Endothelial cell (in vitro differentiated cells): ENCODE measurements around the gene PPP2R3B. TPM values are rescaled to one million over a fixed set of nuclear protein-coding genes. Genes with fewer than 3 reads are reported as not detected.

Source experiments
- DNase-seq: peaks from one replicate; pipeline ENCODE4 v3.0.0; 2021; ENCODE audit warnings: low spot score
- H3K27ac Mint-ChIP-seq: one replicate; pipeline ENCODE4 v1.8.0; 2021; ENCODE audit warnings: mixed read lengths, inconsistent platforms; ENCODE audit not compliant: unreplicated experiment
- H3K27me3 Mint-ChIP-seq: one replicate; pipeline ENCODE4 v1.8.0; 2021; ENCODE audit warnings: mild to moderate bottlenecking, moderate library complexity, mixed read lengths, inconsistent platforms; ENCODE audit not compliant: unreplicated experiment
- H3K36me3 Mint-ChIP-seq: one replicate; pipeline ENCODE4 v1.8.0; 2021; ENCODE audit warnings: mild to moderate bottlenecking, low read depth, mixed read lengths, inconsistent platforms; ENCODE audit not compliant: unreplicated experiment
- H3K4me1 Mint-ChIP-seq: one replicate; pipeline ENCODE4 v1.8.0; 2021; ENCODE audit warnings: mild to moderate bottlenecking, mixed read lengths, inconsistent platforms; ENCODE audit not compliant: unreplicated experiment
- H3K4me3 Mint-ChIP-seq: one replicate; pipeline ENCODE4 v1.8.0; 2021; ENCODE audit warnings: mild to moderate bottlenecking, mixed read lengths, inconsistent platforms; ENCODE audit not compliant: unreplicated experiment
- H3K9me3 Mint-ChIP-seq: one replicate; pipeline ENCODE4 v1.8.0; 2021; ENCODE audit warnings: mixed read lengths, inconsistent platforms; ENCODE audit not compliant: unreplicated experiment
- total RNA-seq: library from RNA; stranded (reverse); fragmentation: NEBNext Ultra II Directional; extraction: Animal tissue kit (Norgen Biotek cat#: 25700); gene quantifications from one replicate; pipeline ENCODE4 v1.2.1, GENCODE V29; 2021; ENCODE audit not compliant: unreplicated experiment
- TF ChIP-seq, protein P1 (sequence below): fragments of 200-600 bp; sonication (generic); IDR thresholded peaks from one replicate; pipeline ENCODE4 v1.5.0; 2021; ENCODE audit warnings: antibody characterized with exemption; ENCODE audit not compliant: unreplicated experiment

The PPP2R3B gene
- total RNA-seq, 1 donor from 2014 or later, result 44.0 TPM

DNA sequence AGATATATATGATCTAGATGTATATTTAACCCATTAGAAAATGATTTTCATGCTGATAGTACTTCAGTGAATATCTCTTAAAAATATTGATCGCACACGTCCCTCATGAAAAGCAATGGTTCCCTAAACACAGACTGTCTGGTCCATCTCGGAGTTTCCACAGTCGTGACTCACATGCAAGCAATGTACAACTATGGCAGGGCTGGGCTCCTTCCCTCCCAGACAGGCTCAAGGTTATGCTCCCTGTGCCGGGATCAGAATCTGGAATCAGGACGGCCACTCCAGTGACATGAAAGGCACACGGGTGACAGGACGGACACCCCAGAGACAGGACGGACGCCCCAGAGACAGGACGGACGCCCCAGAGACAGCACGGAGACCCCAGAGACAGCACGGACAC is 40.2 kb upstream of the PPP2R3B start:
- no peak overlapping the region for H3K4me3 Mint-ChIP-seq
- no peaks in the 10 kb centered on the region for H3K4me1 Mint-ChIP-seq
- DNase-seq, result no peak
- peaks cover 17% of the 10 kb centered on the region for H3K9me3 Mint-ChIP-seq
- no peak overlapping the region for H3K27ac Mint-ChIP-seq
- peaks cover 23% of the 10 kb centered on the region for H3K36me3 Mint-ChIP-seq
- TF ChIP-seq, protein P1, sequence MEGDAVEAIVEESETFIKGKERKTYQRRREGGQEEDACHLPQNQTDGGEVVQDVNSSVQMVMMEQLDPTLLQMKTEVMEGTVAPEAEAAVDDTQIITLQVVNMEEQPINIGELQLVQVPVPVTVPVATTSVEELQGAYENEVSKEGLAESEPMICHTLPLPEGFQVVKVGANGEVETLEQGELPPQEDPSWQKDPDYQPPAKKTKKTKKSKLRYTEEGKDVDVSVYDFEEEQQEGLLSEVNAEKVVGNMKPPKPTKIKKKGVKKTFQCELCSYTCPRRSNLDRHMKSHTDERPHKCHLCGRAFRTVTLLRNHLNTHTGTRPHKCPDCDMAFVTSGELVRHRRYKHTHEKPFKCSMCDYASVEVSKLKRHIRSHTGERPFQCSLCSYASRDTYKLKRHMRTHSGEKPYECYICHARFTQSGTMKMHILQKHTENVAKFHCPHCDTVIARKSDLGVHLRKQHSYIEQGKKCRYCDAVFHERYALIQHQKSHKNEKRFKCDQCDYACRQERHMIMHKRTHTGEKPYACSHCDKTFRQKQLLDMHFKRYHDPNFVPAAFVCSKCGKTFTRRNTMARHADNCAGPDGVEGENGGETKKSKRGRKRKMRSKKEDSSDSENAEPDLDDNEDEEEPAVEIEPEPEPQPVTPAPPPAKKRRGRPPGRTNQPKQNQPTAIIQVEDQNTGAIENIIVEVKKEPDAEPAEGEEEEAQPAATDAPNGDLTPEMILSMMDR, result no peak
- peaks cover 23% of the 10 kb centered on the region for H3K27me3 Mint-ChIP-seq

DNA sequence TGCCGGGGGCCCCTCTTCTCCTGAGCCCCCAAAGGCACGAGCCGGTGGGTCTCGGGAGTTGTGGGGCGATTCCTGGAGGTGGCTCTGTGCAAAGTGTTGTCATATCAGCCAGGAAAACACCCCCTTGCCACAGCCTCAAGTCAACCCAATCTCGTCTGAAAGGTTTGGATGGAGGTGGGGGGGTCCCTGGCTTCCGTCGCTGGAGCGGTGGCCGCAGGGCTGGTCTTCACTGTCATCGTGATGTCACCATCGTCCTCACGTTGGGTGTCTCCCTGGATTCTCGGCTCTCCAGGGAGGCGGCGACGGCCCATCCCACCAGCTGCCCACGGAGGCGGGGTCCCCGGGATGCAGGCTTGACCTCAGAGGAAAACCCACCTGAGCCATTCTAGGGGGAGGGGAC is 38.3 kb upstream of the PPP2R3B start:
- Mint-ChIP-seq H3K9me3 (peaks cover 5% of the 10 kb centered on the region), H3K27ac (no peak overlapping the region), H3K4me3 (no peak overlapping the region), H3K4me1 (no peaks in the 10 kb centered on the region), H3K36me3 (peaks cover 13% of the 10 kb centered on the region), H3K27me3 (peaks cover 16% of the 10 kb centered on the region)
- TF ChIP-seq, protein P1, result no peak
- DNase-seq, result no peak

DNA sequence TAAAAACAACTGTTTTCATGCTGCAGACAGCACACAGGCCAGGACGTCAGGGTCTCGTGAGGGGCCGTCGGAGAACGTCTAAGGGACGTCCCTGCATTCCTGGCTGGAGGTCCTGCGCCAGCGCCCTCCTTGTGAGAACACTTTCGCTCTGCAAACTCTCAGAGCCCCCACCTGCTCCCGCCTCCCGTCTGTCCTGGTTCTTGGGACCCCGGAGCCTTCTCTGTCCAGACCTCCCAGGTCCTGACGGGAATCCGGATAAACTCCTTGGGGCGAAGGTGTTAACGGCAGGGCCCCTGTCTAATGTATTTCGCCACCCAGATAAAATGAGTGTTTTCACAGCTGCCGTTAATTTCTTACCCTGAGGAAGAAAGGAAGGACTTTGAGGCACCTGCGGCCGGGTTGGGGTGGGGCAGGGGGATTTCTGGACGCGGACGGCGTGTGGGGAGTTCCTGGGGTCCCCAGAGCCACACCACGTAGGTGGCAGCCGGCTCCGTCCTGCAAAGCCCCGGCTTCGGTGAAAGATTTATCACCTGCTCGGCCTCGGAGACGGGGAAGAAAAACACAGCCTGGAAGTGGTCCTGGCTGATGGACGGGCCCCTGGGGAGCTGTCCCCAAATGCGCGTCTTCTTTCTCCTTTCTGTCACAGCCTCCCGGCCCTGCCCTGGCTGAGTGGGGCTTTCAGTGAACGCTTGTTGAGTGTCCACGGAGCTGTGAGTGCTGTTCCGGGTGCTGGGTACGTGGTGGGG is 35.1 kb upstream of the PPP2R3B start:
- H3K4me1 Mint-ChIP-seq, result no peaks in the 10 kb centered on the region

DNA sequence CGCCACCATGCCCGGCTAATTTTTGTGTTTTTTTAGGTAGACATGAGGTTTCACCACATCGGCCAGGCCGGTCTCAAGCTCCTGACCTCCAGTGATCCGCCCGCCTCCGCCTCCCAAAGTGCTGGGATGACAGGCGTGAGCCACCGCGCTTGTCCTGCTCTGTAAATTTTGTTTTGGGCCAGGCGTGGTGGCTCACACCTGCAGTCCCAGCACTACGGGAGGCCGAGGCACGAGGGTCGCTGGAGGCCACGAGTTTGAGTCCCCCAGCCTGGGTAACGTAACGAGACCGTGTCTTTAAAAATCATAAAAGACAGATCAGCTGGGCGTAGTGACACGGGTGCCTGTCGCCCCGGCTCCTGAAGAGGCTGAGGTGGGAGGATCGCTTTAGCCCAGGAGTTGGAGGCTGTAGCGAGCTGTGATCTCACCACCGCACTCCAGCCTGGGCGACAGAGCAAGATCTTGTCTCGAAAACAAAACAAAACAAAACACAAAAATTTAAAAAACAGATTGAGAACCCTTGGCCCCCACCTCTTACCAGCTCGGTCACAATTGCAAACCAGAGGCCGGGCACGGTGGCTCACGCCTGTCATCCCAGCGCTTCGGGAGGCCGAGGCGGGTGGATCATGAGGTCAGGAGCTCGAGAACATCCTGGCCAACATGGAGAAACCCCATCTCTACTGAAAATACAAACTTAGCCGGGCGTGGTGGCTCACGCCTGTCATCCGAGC is 34.0 kb upstream of the PPP2R3B start:
- Mint-ChIP-seq H3K36me3 (no peaks in the 10 kb centered on the region), H3K4me3 (no peak overlapping the region), H3K27me3 (peaks cover 8% of the 10 kb centered on the region), H3K9me3 (no peaks in the 10 kb centered on the region), H3K27ac (no peak overlapping the region), H3K4me1 (no peaks in the 10 kb centered on the region)
- DNase-seq, result no peak
- TF ChIP-seq, protein P1, result no peak

More for the DNA sequence above, 35.1 kb upstream of the PPP2R3B start:
- TF ChIP-seq, protein P1, result no peak
- Mint-ChIP-seq H3K27me3 (peaks cover 13% of the 10 kb centered on the region), H3K27ac (no peak overlapping the region), H3K36me3 (peaks cover 6% of the 10 kb centered on the region), H3K9me3 (peaks cover 5% of the 10 kb centered on the region), H3K4me3 (no peak overlapping the region)
- no peak for DNase-seq
